Astrocyte of the cerebellum (primary cell): ENCODE data around the gene TSHZ3.

Experiments
- DNase-seq: peaks from one replicate; pipeline ENCODE4 v3.0.0-alpha.2; 2011; ENCODE audit warnings: low read depth
- H3K4me3 ChIP-seq: 2 replicates; pipeline ENCODE4 v1.5.1; 2011; ENCODE audit warnings: mild to moderate bottlenecking, low read depth, low read length, moderate library complexity
- CTCF ChIP-seq: IDR thresholded peaks from 2 replicates; pipeline ENCODE4 v1.5.1; 2012; ENCODE audit warnings: low read length, low read depth, moderate library complexity, mild to moderate bottlenecking; ENCODE audit errors: missing control alignments
- in situ Hi-C: cut with HindIII; loops from 2 replicates; pipeline ENCODE4 v1.10.0; 2017; ENCODE audit warnings: low sequenced_read_pairs

The TSHZ3 gene

DNA sequence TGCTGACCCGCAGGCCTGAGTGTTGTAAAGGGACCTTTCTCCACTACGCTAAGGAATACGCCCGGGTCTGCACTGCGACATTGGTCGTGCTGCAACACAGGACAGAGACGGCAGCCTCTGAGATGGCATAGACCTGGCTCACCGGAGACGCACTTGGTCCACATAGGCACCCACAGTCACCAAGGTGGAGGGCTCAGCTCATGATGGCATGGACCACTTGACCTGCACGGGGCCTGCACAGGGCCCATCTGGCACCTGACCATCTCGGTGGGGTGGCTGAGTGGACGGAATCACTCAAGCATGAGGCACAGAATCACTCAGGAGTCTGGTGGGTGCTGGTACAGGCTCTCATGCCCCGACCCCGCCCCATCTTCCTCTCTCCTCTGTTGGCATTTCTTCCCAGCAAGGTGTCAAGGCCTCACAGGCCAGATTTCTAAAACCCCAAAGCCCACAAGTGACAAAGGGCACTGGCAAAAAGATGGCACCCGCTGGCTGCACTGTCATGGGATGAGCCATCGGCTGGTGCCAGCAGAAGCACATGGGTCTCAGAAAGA lies 45.9 kb downstream of the TSHZ3 start:
- no peak for DNase-seq
- in situ Hi-C loops, result no loop called here

GRCh38 chr19:31301306-31301980 lies 47.8 kb downstream of the TSHZ3 start:
- in situ Hi-C loops, result no loop called here
- H3K4me3 ChIP-seq, result no peak overlapping the region
- TF ChIP-seq CTCF, result no peak
- no peak for DNase-seq

More for the DNA sequence above, 45.9 kb downstream of the TSHZ3 start:
- no peak overlapping the region for H3K4me3 ChIP-seq
- TF ChIP-seq CTCF, result no peak

- in situ Hi-C loops, result no loop called here
- H3K4me3 ChIP-seq, result no peak overlapping the region
- no peak for TF ChIP-seq CTCF
- DNase-seq, result no peak
Measured at GRCh38 chr19:31300422-31300821, 48.8 kb downstream of the TSHZ3 start.

GRCh38 chr19:31299665-31300064 lies 49.6 kb downstream of the TSHZ3 start:
- no peak overlapping the region for H3K4me3 ChIP-seq
- no peak for TF ChIP-seq CTCF
- DNase-seq, result no peak
- in situ Hi-C loops, result no loop called here

GRCh38 chr19:31297991-31298390 lies 51.2 kb downstream of the TSHZ3 start:
- in situ Hi-C loops, result no loop called here
- DNase-seq, result no peak
- no peak for TF ChIP-seq CTCF
- no peak overlapping the region for H3K4me3 ChIP-seq

DNA sequence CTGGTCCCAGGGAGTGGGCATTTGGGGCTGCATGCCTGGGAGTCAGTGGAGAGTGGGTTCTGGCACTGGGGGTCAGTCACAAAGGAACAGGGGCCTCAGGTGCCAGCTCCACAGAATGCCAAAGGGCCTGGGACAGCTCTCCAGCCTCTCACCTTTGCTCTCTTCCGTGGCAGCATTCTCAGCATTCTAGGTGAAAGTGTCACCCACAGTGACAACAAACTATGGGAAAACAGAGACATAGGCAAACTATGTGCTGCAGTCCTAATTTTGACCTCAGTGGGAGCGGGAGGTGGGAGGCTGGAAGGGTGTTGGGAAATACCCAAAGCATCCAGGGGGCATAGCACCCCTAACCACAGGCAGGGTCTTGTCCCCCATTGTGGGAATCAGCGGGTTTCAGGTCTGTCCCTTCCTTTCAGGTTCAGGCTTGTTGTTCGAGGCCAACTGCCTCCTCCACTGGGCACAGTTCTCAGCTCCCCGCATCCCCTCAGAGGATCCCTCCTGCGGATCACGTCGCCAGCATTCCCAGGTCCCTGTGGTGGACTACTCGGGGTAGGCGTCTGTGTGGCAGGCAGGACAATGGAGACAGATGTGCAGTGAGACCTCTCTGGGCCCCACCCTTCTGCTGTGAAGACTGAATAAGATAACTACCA lies 52.4 kb downstream of the TSHZ3 start:
- no peak for TF ChIP-seq CTCF
- no peak for DNase-seq
- H3K4me3 ChIP-seq, result no peak overlapping the region
- in situ Hi-C loops, result no loop called here
